Neural cell (in vitro differentiated cells): ENCODE measurements around the gene RASGRP4. TPM values are rescaled to one million over a fixed set of nuclear protein-coding genes. Genes with fewer than 3 reads are reported as not detected.

ENCODE experiments used
- H2AFZ ChIP-seq: fragments of 200-600, 300-800 bp; sonication (generic), shearing (Covaris generic); 2 replicates; pipeline ENCODE4 v1.6.0; 2014; ENCODE audit warnings: low read depth, mild to moderate bottlenecking, antibody characterized with exemption, low read length, moderate library complexity
- H3F3A ChIP-seq: fragments of 200-600 bp; shearing (Covaris generic); 2 replicates; pipeline ENCODE4 v1.6.1; 2016; ENCODE audit warnings: mild to moderate bottlenecking, moderate library complexity, mixed read lengths, antibody characterized with exemption, low read length; ENCODE audit not compliant: insufficient read depth, poor library complexity, severe bottlenecking
- H3K27ac ChIP-seq: fragments of 200-600, 300-800 bp; sonication (generic), shearing (Covaris generic); 2 replicates; pipeline ENCODE4 v1.5.1; 2014; ENCODE audit warnings: mild to moderate bottlenecking, low read length, moderate library complexity
- H3K27me3 ChIP-seq: fragments of 300-800, 200-600 bp; sonication (generic), shearing (Covaris generic); 2 replicates; pipeline ENCODE4 v1.6.0; 2014; ENCODE audit warnings: mild to moderate bottlenecking, low read depth, low read length, moderate library complexity; ENCODE audit not compliant: insufficient read depth
- H3K36me3 ChIP-seq: fragments of 300-800, 200-600 bp; sonication (generic), shearing (Covaris generic); 2 replicates; pipeline ENCODE4 v1.5.1; 2014; ENCODE audit warnings: mild to moderate bottlenecking, antibody characterized with exemption, low read length, moderate library complexity; ENCODE audit not compliant: insufficient read depth
- H3K4me2 ChIP-seq: fragments of 300-800, 200-600 bp; sonication (generic), shearing (Covaris generic); 2 replicates; pipeline ENCODE4 v1.6.0; 2014; ENCODE audit warnings: mild to moderate bottlenecking, low read length
- H3K4me3 ChIP-seq: fragments of 300-800, 200-600 bp; sonication (generic), shearing (Covaris generic); 2 replicates; pipeline ENCODE4 v1.5.1; 2014; ENCODE audit warnings: mild to moderate bottlenecking, low read length, moderate library complexity
- H3K79me2 ChIP-seq: fragments of 200-600 bp; shearing (Covaris generic); replicated peaks from 2 replicates; pipeline ENCODE4 v1.6.0; 2014; ENCODE audit warnings: mild to moderate bottlenecking, low read length, moderate library complexity; ENCODE audit not compliant: insufficient read depth
- H3K9ac ChIP-seq: fragments of 300-800, 200-600 bp; sonication (generic), shearing (Covaris generic); 2 replicates; pipeline ENCODE4 v1.6.1; 2016; ENCODE audit warnings: mild to moderate bottlenecking, low read length, mixed read lengths
- H3K9me2 ChIP-seq: fragments of 200-600 bp; shearing (Covaris generic); 2 replicates; pipeline ENCODE4 v1.6.1; 2016; ENCODE audit warnings: mild to moderate bottlenecking, low read length, mixed read lengths; ENCODE audit not compliant: insufficient read depth
- H3K9me3 ChIP-seq: fragments of 200-600, 300-800 bp; sonication (generic), shearing (Covaris generic); 2 replicates; pipeline ENCODE4 v1.6.1; 2016; ENCODE audit warnings: mild to moderate bottlenecking, mixed run types, low read length, moderate library complexity, mixed read lengths
- H4K20me1 ChIP-seq: fragments of 200-600 bp; shearing (Covaris generic); 2 replicates; pipeline ENCODE4 v1.6.1; 2016; ENCODE audit warnings: mild to moderate bottlenecking, mixed run types; ENCODE audit not compliant: insufficient read depth
- POLR2AphosphoS5 ChIP-seq: IDR thresholded peaks from 2 replicates; pipeline ENCODE4 v1.6.1; 2012
- polyA plus RNA-seq: library from polyadenylated mRNA; depleted of rRNA; stranded (reverse); fragments of >200 nt; gene quantifications from 2 replicates; pipeline ENCODE4 v1.2.3, GENCODE V29; 2014
- TF ChIP-seq, protein P1 (sequence below): IDR thresholded peaks from 2 replicates; pipeline ENCODE4 v1.6.1; 2012; ENCODE audit warnings: borderline replicate concordance
- TF ChIP-seq, protein P2 (sequence below): fragments of 450-650 bp; IDR thresholded peaks from 2 replicates; pipeline ENCODE4 v1.5.1; 2014; ENCODE audit warnings: antibody characterized with exemption, mild to moderate bottlenecking, moderate library complexity; ENCODE audit not compliant: poor library complexity, severe bottlenecking

RASGRP4 gene
- polyA plus RNA-seq, 1 donor from 2014 or later: not detected

DNA sequence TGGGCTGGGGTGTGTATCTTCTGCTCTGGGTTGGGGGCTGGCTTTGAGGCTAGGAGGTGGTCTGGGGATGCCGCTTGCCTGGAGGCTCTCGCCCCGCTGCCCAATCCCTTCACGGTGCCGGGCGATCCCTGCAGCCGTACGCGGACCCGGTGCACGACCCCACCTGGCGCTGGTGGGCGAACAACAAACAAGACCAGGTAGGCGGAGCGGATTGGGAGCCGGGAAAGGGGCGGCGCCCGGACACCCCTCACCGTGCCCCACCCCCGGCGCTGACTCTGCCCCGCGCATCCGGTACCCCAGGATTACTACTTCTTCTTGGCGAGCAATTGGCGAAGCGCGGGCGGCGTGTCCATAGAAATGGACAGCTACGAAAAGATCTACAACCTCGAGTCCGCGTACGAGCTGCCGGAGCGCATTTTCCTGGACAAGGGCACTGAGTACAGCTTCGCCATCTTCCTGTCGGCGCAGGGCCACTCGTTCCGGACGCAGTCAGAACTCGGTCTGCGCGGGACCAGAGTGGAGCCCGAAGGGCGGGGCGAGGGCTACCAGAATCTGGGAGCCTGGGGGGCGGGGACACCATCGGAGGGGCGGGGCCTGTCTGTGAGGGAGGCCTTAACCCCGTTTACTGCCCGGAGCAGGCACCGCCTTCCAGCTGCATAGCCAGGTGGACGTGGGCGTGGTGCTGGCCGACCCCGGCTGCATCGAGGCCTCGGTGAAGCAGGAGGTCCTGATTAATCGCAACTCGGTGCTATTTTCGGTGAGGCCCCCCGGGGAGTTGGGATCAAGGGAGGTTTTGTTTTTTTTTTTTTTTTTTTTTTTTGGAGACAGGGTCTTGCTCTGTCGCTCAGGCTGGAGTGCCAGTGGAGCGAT is 63.7 kb downstream of the RASGRP4 start:
- Histone ChIP-seq H3K27me3 (peaks cover 23% of the 10 kb centered on the region), H2AFZ (peak overlapping the region; percentile 1)

DNA sequence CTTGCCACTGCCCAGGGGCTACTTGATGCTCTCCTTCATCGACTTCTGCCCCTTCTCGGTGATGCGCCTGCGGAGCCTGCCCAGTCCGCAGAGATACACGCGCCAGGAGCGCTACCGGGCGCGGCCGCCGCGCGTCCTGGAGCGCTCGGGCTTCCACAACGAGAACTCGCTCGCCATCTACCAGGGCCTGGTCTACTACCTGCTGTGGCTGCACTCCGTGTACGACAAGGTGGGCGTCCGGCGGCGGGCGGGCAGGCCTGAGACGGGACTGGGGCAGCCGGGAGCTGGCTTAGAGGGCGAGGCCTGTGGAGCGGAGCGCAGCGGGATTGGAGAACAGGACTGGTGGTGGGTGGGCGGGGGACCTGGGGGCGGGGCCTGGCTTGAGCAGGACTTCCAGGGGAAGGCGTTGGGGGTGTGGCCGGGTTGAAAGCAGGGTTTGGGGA is 64.4 kb downstream of the RASGRP4 start:
- no peak overlapping the region for H3K27ac ChIP-seq
- no peak overlapping the region for H2AFZ ChIP-seq
- H3K9me3 ChIP-seq: no peaks in the 10 kb centered on the region
- H4K20me1 ChIP-seq: no peaks in the 10 kb centered on the region
- H3K27me3 ChIP-seq: peaks cover 23% of the 10 kb centered on the region
- H3K9ac ChIP-seq: peak overlapping the region; percentile 53
- H3K79me2 ChIP-seq: no peaks in the 10 kb centered on the region
- H3K36me3 ChIP-seq: no peaks in the 10 kb centered on the region
- TF ChIP-seq, protein P1, sequence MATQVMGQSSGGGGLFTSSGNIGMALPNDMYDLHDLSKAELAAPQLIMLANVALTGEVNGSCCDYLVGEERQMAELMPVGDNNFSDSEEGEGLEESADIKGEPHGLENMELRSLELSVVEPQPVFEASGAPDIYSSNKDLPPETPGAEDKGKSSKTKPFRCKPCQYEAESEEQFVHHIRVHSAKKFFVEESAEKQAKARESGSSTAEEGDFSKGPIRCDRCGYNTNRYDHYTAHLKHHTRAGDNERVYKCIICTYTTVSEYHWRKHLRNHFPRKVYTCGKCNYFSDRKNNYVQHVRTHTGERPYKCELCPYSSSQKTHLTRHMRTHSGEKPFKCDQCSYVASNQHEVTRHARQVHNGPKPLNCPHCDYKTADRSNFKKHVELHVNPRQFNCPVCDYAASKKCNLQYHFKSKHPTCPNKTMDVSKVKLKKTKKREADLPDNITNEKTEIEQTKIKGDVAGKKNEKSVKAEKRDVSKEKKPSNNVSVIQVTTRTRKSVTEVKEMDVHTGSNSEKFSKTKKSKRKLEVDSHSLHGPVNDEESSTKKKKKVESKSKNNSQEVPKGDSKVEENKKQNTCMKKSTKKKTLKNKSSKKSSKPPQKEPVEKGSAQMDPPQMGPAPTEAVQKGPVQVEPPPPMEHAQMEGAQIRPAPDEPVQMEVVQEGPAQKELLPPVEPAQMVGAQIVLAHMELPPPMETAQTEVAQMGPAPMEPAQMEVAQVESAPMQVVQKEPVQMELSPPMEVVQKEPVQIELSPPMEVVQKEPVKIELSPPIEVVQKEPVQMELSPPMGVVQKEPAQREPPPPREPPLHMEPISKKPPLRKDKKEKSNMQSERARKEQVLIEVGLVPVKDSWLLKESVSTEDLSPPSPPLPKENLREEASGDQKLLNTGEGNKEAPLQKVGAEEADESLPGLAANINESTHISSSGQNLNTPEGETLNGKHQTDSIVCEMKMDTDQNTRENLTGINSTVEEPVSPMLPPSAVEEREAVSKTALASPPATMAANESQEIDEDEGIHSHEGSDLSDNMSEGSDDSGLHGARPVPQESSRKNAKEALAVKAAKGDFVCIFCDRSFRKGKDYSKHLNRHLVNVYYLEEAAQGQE: no peak
- TF ChIP-seq, protein P2, sequence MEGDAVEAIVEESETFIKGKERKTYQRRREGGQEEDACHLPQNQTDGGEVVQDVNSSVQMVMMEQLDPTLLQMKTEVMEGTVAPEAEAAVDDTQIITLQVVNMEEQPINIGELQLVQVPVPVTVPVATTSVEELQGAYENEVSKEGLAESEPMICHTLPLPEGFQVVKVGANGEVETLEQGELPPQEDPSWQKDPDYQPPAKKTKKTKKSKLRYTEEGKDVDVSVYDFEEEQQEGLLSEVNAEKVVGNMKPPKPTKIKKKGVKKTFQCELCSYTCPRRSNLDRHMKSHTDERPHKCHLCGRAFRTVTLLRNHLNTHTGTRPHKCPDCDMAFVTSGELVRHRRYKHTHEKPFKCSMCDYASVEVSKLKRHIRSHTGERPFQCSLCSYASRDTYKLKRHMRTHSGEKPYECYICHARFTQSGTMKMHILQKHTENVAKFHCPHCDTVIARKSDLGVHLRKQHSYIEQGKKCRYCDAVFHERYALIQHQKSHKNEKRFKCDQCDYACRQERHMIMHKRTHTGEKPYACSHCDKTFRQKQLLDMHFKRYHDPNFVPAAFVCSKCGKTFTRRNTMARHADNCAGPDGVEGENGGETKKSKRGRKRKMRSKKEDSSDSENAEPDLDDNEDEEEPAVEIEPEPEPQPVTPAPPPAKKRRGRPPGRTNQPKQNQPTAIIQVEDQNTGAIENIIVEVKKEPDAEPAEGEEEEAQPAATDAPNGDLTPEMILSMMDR: peak; percentile 62
- H3K4me2 ChIP-seq: no peak overlapping the region
- no peaks in the 10 kb centered on the region for H3K9me2 ChIP-seq
- peak overlapping the region; percentile 88 for H3K4me3 ChIP-seq
- no peaks in the 10 kb centered on the region for H3F3A ChIP-seq

More for the DNA sequence above, 63.7 kb downstream of the RASGRP4 start:
- peak overlapping the region; percentile 78 for H3K4me2 ChIP-seq
- H3F3A ChIP-seq: no peaks in the 10 kb centered on the region
- no peaks in the 10 kb centered on the region for H3K36me3 ChIP-seq
- H3K27ac ChIP-seq: no peak overlapping the region
- peak overlapping the region; percentile 53 for H3K9ac ChIP-seq
- H4K20me1 ChIP-seq: no peaks in the 10 kb centered on the region
- no peaks in the 10 kb centered on the region for H3K9me3 ChIP-seq
- peak overlapping the region; percentile 88 for H3K4me3 ChIP-seq
- peak; percentile 10 for TF ChIP-seq POLR2AphosphoS5
- TF ChIP-seq, protein P2: no peak
- no peaks in the 10 kb centered on the region for H3K79me2 ChIP-seq
- no peaks in the 10 kb centered on the region for H3K9me2 ChIP-seq
